Natural killer cell treated with Interleukin-12 subunit alpha and Interleukin-12 subunit beta and Interleukin-15 and Interleukin-18, amount 100 ng/mL, for 72 hours (primary cell): ENCODE results near the gene LRRC10. TPM values are rescaled to one million over a fixed set of nuclear protein-coding genes. Genes with fewer than 3 reads are reported as not detected.

Source experiments
- ATAC-seq, 2 donors: fragments of 150-1000 bp; cut with Tn5 transposase in 1 of 2; sonication (Bioruptor Pico), chemical (Tn5 transposase) in 1 of 2; 2 replicates each; pipeline ENCODE4 v1.10.0; 2021
- DNase-seq: peaks from one replicate; pipeline ENCODE4 v3.0.0; 2022; ENCODE audit warnings: low spot score
- H3K27ac Mint-ChIP-seq, 2 donors: 1 replicate in 1 of 2; 2 replicates in 1 of 2; pipeline ENCODE4 v1.8.0; 2022; ENCODE audit warnings: mixed read lengths in 2 of 2, mild to moderate bottlenecking in 1 of 2, moderate library complexity in 1 of 2
- H3K27me3 Mint-ChIP-seq, 2 donors: 1 replicate in 1 of 2; 2 replicates in 1 of 2; pipeline ENCODE4 v1.8.0; 2022; ENCODE audit warnings: mixed read lengths in 2 of 2
- H3K36me3 Mint-ChIP-seq: one replicate; pipeline ENCODE4 v1.8.0; 2022; ENCODE audit warnings: mixed read lengths
- H3K4me1 Mint-ChIP-seq, 2 donors: 1 replicate in 1 of 2; 2 replicates in 1 of 2; pipeline ENCODE4 v1.8.0; 2022; ENCODE audit warnings: low read depth in 2 of 2, mixed read lengths in 2 of 2, mild to moderate bottlenecking in 1 of 2
- H3K4me3 Mint-ChIP-seq: one replicate; pipeline ENCODE4 v1.8.0; 2022; ENCODE audit warnings: mixed read lengths
- H3K9me3 Mint-ChIP-seq: 2 replicates; pipeline ENCODE4 v1.8.0; 2022; ENCODE audit warnings: mixed read lengths
- total RNA-seq, 2 donors: library from RNA; stranded (reverse); gene quantifications; one replicate each; pipeline ENCODE4 v1.2.3, GENCODE V29; 2022

The LRRC10 gene
- total RNA-seq, 2 donors from 2014 or later, result not detected

GRCh38 chr12:69570545-69571399, 39.9 kb downstream of the LRRC10 start:
- H3K9me3 Mint-ChIP-seq, result no peaks in the 10 kb centered on the region
- peaks cover 13% of the 10 kb centered on the region for H3K36me3 Mint-ChIP-seq
- H3K4me3 Mint-ChIP-seq, result no peak overlapping the region
- peak; percentile 66 to 69 for ATAC-seq
- no peak for DNase-seq
- no peaks in the 10 kb centered on the region for H3K4me1 Mint-ChIP-seq
- H3K27ac Mint-ChIP-seq, result no peak overlapping the region
- H3K27me3 Mint-ChIP-seq, result no peaks in the 10 kb centered on the region

DNA sequence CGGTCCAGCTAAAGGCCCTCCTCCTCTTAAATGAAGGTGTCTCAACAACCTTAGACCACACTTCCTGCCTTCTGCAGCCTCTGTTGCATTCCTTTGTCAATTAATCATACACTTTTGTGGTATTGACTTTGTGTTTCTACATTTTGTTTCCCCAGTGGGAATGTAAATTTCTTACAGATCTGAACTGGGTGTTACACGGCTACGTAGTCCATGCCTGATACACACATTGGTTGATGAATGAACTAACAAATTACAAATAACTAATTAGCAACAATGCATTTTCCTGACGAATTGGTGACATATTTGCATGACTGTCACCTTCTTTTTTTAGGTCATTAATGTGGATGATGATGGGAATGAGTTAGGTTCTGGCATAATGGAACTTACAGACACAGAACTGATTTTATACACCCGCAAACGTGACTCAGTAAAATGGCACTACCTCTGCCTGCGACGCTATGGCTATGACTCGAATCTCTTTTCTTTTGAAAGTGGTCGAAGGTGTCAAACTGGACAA, 40.6 kb downstream of the LRRC10 start:
- no peak overlapping the region for H3K4me3 Mint-ChIP-seq

GRCh38 chr12:69569236-69569635, 41.5 kb downstream of the LRRC10 start:
- Mint-ChIP-seq H3K27ac (peak overlapping the region in 1 of 2 donors; percentile 13), H3K27me3 (no peaks in the 10 kb centered on the region), H3K9me3 (no peaks in the 10 kb centered on the region), H3K4me3 (no peak overlapping the region), H3K36me3 (peaks cover 12% of the 10 kb centered on the region), H3K4me1 (no peaks in the 10 kb centered on the region)
- ATAC-seq (no peak), DNase-seq (no peak)

More for the DNA sequence above, 40.6 kb downstream of the LRRC10 start:
- no peaks in the 10 kb centered on the region for H3K4me1 Mint-ChIP-seq
- no peaks in the 10 kb centered on the region for H3K9me3 Mint-ChIP-seq
- peaks cover 13% of the 10 kb centered on the region for H3K36me3 Mint-ChIP-seq
- ATAC-seq, result no peak
- no peaks in the 10 kb centered on the region for H3K27me3 Mint-ChIP-seq
- no peak for DNase-seq
- peak overlapping the region in 1 of 2 donors; percentile 13 for H3K27ac Mint-ChIP-seq

GRCh38 chr12:69566603-69567002, 44.1 kb downstream of the LRRC10 start:
- Mint-ChIP-seq H3K27me3 (no peaks in the 10 kb centered on the region), H3K4me3 (no peak overlapping the region), H3K27ac (no peak overlapping the region)

DNA sequence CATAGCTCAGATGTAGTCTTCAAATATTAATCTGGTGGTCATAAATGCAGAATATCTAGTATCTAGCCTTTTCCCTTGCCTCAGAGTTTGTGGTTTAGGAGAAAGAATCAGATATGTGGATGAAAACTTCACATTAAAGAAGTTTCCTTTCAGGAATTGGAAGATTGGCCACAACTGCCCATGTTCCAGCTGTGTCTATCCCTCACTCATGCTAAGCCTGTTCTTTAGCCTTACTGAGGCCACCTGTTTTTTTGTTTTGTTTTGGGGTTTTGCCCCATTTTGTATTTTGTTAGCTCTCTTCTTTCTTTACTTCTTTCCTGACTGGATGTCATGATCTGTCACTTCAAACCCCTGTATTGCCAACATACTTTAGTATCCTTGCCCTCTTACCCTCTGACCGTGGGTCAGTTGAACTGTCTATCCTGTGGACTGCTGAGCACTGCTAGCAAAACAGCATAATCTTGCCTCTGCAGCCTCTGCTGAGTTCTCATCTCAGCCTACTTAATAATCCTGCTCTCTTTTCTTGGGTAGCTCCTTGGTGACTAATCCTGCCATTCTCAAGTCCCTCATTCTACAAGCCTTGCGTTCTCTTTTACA, 47.4 kb downstream of the LRRC10 start:
- Mint-ChIP-seq H3K9me3 (no peaks in the 10 kb centered on the region), H3K4me1 (peaks cover 0 to 3% of the 10 kb centered on the region in 2 donors), H3K36me3 (no peaks in the 10 kb centered on the region), H3K27me3 (no peaks in the 10 kb centered on the region), H3K4me3 (no peak overlapping the region), H3K27ac (no peak overlapping the region)
- no peak for ATAC-seq
- no peak for DNase-seq

More at GRCh38 chr12:69566603-69567002, 44.1 kb downstream of the LRRC10 start:
- no peak for DNase-seq
- peaks cover 0 to 1% of the 10 kb centered on the region in 2 donors for H3K4me1 Mint-ChIP-seq
- no peaks in the 10 kb centered on the region for H3K9me3 Mint-ChIP-seq
- H3K36me3 Mint-ChIP-seq, result peaks cover 7% of the 10 kb centered on the region
- no peak for ATAC-seq

Other genes with a start within 250 kb of the LRRC10 start
- 10 to 100 TPM; 15.2 to 17.6 TPM for gene FRS2, start 140.5 kb downstream of the LRRC10 start, total RNA-seq
- gene CCT2, start 25.4 kb downstream of the LRRC10 start, total RNA-seq, result 100 to 1,000 TPM; 225 to 394 TPM
- not detected for gene BEST3, start 88.4 kb upstream of the LRRC10 start, total RNA-seq
- 10 to 100 TPM; 19.6 to 27.7 TPM for gene RAB3IP, start 128.0 kb upstream of the LRRC10 start, total RNA-seq
- not detected for gene MYRFL, start 214.3 kb upstream of the LRRC10 start, total RNA-seq